CD14-positive monocyte (primary cell): ENCODE data around the gene TREM2. TPM values are rescaled to one million over a fixed set of nuclear protein-coding genes. Genes with fewer than 3 reads are reported as not detected.

Experiments used
- DNase-seq, 3 donors: peaks; one replicate each; pipeline ENCODE4 v3.0.0-alpha.2; 2011 to 2022
- H2AFZ ChIP-seq: 2 replicates; pipeline ENCODE4 v1.6.0; 2012; ENCODE audit warnings: mild to moderate bottlenecking, low read depth, low read length, inconsistent platforms; ENCODE audit not compliant: insufficient read depth, poor library complexity, severe bottlenecking
- H3K27ac ChIP-seq, 2 donors: 1 replicate in 1 of 2; 2 replicates in 1 of 2; pipeline ENCODE4 v1.5.1; 2012 to 2013; ENCODE audit warnings: low read length in 2 of 2, control low read depth in 1 of 2, inconsistent platforms in 1 of 2, low read depth in 1 of 2, mild to moderate bottlenecking in 1 of 2
- H3K27me3 ChIP-seq, 2 donors: one replicate each; pipeline versions ENCODE4 v1.6.0 to v1.6.1; 2011 to 2013; ENCODE audit warnings: low read length in 2 of 2; ENCODE audit not compliant: control insufficient read depth in 2 of 2, insufficient read depth in 2 of 2
- H3K36me3 ChIP-seq, 2 donors: replicated peaks in 1 of 2; 1 replicate in 1 of 2; 2 replicates in 1 of 2; pipeline versions ENCODE4 v1.5.1 to v1.6.1; 2012 to 2013; ENCODE audit warnings: low read length in 2 of 2, control low read depth in 1 of 2, inconsistent platforms in 1 of 2, mild to moderate bottlenecking in 1 of 2; ENCODE audit not compliant: insufficient read depth in 2 of 2, control insufficient read depth in 1 of 2
- H3K4me1 ChIP-seq, 2 donors: 1 replicate in 1 of 2; 2 replicates in 1 of 2; pipeline versions ENCODE4 v1.5.1 to v1.6.1; 2012 to 2013; ENCODE audit warnings: low read length in 2 of 2, control low read depth in 1 of 2, inconsistent platforms in 1 of 2, mild to moderate bottlenecking in 1 of 2, moderate library complexity in 1 of 2; ENCODE audit not compliant: insufficient read depth in 2 of 2, control insufficient read depth in 1 of 2
- H3K4me2 ChIP-seq: replicated peaks from 2 replicates; pipeline ENCODE3; 2012; ENCODE audit warnings: low read length, moderate library complexity, mild to moderate bottlenecking; ENCODE audit not compliant: poor library complexity, severe bottlenecking; ENCODE audit errors: extremely low read depth
- H3K4me3 ChIP-seq, 3 experiments: fragments of 200-600 bp in 1 of 3; sonication (generic) in 1 of 3; replicated peaks in 1 of 3; 1 replicate in 2 of 3; 2 replicates in 1 of 3; pipeline ENCODE4 v1.5.1; 2011 to 2013; ENCODE audit warnings: low read length in 3 of 3, mild to moderate bottlenecking in 3 of 3, control low read depth in 2 of 3, low read depth in 2 of 3, inconsistent platforms in 1 of 3, moderate library complexity in 1 of 3
- H3K79me2 ChIP-seq: 2 replicates; pipeline ENCODE4 v1.6.0; 2012; ENCODE audit warnings: mild to moderate bottlenecking, control low read depth, inconsistent platforms, low read length, moderate library complexity; ENCODE audit not compliant: insufficient read depth
- H3K9ac ChIP-seq: 2 replicates; pipeline ENCODE4 v1.6.0; 2017; ENCODE audit warnings: low read length, mild to moderate bottlenecking; ENCODE audit not compliant: insufficient read depth, poor library complexity, severe bottlenecking
- H3K9me3 ChIP-seq, 2 donors: replicated peaks in 1 of 2; 1 replicate in 1 of 2; 2 replicates in 1 of 2; pipeline versions ENCODE4 v1.5.1 to v1.6.1; 2012 to 2013; ENCODE audit warnings: low read length in 2 of 2, control low read depth in 1 of 2; ENCODE audit not compliant: control insufficient read depth in 1 of 2, insufficient read depth in 1 of 2
- H4K20me1 ChIP-seq: 2 replicates; pipeline ENCODE4 v1.6.0; 2012; ENCODE audit warnings: mild to moderate bottlenecking, low read length, control low read depth, moderate library complexity; ENCODE audit not compliant: insufficient read depth
- H3K27ac Mint-ChIP-seq, 7 donors: one replicate each; pipeline ENCODE4 v1.8.0; 2020; ENCODE audit warnings: mild to moderate bottlenecking in 7 of 7, mixed read lengths in 7 of 7, moderate library complexity in 6 of 7, inconsistent platforms in 2 of 7
- H3K27me3 Mint-ChIP-seq, 3 donors: one replicate each; pipeline ENCODE4 v1.8.0; 2021 to 2022; ENCODE audit warnings: low read depth in 3 of 3, mild to moderate bottlenecking in 3 of 3, mixed read lengths in 3 of 3, moderate library complexity in 3 of 3, inconsistent platforms in 1 of 3
- H3K36me3 Mint-ChIP-seq, 2 donors: one replicate each; pipeline ENCODE4 v1.8.0; 2020; ENCODE audit warnings: mixed read lengths in 2 of 2, inconsistent platforms in 1 of 2, mild to moderate bottlenecking in 1 of 2
- H3K4me1 Mint-ChIP-seq: one replicate; pipeline ENCODE4 v1.8.0; 2020; ENCODE audit warnings: mild to moderate bottlenecking, mixed read lengths
- H3K4me3 Mint-ChIP-seq, 2 donors: one replicate each; pipeline ENCODE4 v1.8.0; 2020; ENCODE audit warnings: mild to moderate bottlenecking in 2 of 2, mixed read lengths in 2 of 2, moderate library complexity in 1 of 2
- H3K9me3 Mint-ChIP-seq, 7 donors: one replicate each; pipeline ENCODE4 v1.8.0; 2020 to 2022; ENCODE audit warnings: mixed read lengths in 7 of 7, mild to moderate bottlenecking in 6 of 7, moderate library complexity in 6 of 7, inconsistent platforms in 2 of 7
- WGBS: methylation state at CpG from one replicate; pipeline ENCODE4 v1.1.5; 2013; ENCODE audit warnings: missing lambda C conversion rate; ENCODE audit not compliant: insufficient coverage; 5-methylcytosine and 5-hydroxymethylcytosine counted together
- intact Hi-C, 2 donors: fragments of 100-400 bp; cut with micrococcal nuclease; formaldehyde crosslinking; loops; one replicate each; pipeline versions ENCODE4 v1.15.0 to v1.15.1; 2023
- polyA plus RNA-seq, 3 donors: library from polyadenylated mRNA; depleted of rRNA in 1 of 3; unstranded in 2 of 3; stranded (reverse) in 1 of 3; fragments of 300-500 nt in 2 of 3; fragments of >200 nt in 1 of 3; fragmentation: Illumina TruSeq in 2 of 3; gene quantifications; 1 replicate in 2 of 3; 2 replicates in 1 of 3; pipeline ENCODE4 v1.2.3, GENCODE V29; 2012 to 2021
- TF ChIP-seq, protein P1 (sequence below): fragments of 200-600 bp; IDR thresholded peaks from one replicate; pipeline ENCODE4 v1.8.0; 2022; ENCODE audit warnings: antibody characterized with exemption, mild to moderate bottlenecking

The TREM2 gene
- polyA plus RNA-seq, 3 donors: 0.54 to 0.78 (median 0.56) TPM

DNA sequence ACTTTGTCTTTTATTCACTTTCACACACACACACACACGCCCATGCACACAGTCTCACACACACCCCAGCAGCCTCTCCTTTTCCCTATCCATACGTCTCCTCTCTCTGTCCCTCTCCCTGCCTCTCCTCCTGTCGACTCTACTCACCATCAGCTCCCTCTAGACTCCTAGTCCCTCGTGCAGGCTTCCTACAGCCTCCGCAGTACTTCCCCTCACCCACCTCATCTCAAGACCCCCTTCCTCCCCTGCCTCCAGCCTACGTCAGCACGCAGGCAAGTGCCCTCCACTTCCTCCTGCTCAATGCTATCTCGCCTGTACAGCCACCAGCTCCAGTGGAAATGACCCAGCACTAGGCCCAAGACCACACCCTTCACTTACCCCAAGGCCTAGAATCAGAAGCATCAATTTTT lies 38.9 kb upstream of the TREM2 start:
- peak overlapping the region; percentile 96 to 99 (median 97) for H3K27ac Mint-ChIP-seq
- H3K36me3 ChIP-seq: no peaks in the 10 kb centered on the region

DNA sequence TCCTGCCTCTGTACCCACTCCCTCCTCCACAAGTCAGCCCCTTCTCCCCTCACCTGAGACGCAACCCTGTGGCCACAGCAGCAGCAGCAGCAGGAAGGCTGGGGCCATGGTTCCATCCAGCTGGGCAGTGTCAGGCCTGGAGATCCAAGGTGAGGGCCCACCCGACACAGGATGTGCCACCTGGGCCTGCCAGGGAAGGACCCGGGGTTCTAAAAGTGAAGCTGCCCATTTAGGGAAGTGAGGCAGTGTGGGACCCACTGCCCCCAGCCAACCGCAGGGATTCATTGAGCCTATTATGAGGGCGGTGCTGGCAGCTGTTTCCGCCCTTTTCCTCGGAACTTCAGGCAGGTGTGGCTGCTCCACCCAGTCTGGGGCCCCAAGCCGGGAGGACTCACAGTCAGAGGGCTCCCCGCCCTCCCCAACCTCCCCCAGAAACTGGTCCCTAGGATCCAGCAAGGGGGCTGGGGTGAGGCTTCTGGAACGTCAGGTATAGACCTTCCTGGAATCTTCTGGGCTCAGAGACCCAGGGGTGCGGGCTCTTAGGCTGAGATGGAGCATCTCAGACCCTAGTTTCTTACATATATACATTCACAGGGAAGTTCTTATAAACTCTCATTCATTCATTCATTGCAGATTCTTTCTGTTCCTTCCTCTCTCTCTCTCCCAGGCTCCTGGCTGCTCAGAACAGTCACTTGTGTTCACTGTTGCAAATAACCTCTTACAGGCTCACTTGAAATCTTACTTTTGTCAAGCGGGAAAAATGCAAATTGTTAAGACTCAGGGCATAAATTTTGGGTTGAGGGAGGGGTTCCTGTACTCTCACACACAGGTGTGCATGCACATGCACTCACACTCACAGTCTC lies 38.2 kb upstream of the TREM2 start, which contains the start of gene TREML2:
TREML2 (minus strand) TSS at position 249 of the 863 bp plus-strand sequence; CDS start at position 108, 141 bp downstream.
- peaks cover 59% of the 10 kb centered on the region for H3K4me1 Mint-ChIP-seq
- peak within 1 kb of the TSS; percentile 73 for H3K9ac ChIP-seq
- WGBS: 2% methylated on average over 4 of the region's 12 CpGs
- H4K20me1 ChIP-seq: no peaks in the 10 kb centered on the region
- no peaks in the 10 kb centered on the region for H3K9me3 Mint-ChIP-seq
- peak within 1 kb of the TSS; percentile 96 to 99 (median 97) for H3K27ac Mint-ChIP-seq
- H3K27me3 ChIP-seq: no peaks in the 10 kb centered on the region
- H3K36me3 ChIP-seq: no peaks in the 10 kb centered on the region
- intact Hi-C loops: no loop called here
- H2AFZ ChIP-seq: peak within 1 kb of the TSS; percentile 44
- H3K9me3 ChIP-seq: no peaks in the 10 kb centered on the region
- peak within 1 kb of the TSS in 2 of 3 experiments; percentile 6 to 49 for H3K4me3 ChIP-seq
- peak within 1 kb of the TSS; percentile 56 for H3K4me2 ChIP-seq
- H3K36me3 Mint-ChIP-seq: peaks cover 10 to 11% of the 10 kb centered on the region in 2 donors
- peak within 1 kb of the TSS; percentile 45 to 73 for H3K4me3 Mint-ChIP-seq
- peaks cover 48 to 52% of the 10 kb centered on the region in 2 donors for H3K4me1 ChIP-seq
- peaks cover 0 to 5% (median 2%) of the 10 kb centered on the region in 3 donors for H3K27me3 Mint-ChIP-seq
- DNase-seq: peak; percentile 47 to 53 (median 53)
- H3K27ac ChIP-seq: peak within 1 kb of the TSS; percentile 96 to 99
- no peaks in the 10 kb centered on the region for H3K79me2 ChIP-seq
- TF ChIP-seq, protein P1, sequence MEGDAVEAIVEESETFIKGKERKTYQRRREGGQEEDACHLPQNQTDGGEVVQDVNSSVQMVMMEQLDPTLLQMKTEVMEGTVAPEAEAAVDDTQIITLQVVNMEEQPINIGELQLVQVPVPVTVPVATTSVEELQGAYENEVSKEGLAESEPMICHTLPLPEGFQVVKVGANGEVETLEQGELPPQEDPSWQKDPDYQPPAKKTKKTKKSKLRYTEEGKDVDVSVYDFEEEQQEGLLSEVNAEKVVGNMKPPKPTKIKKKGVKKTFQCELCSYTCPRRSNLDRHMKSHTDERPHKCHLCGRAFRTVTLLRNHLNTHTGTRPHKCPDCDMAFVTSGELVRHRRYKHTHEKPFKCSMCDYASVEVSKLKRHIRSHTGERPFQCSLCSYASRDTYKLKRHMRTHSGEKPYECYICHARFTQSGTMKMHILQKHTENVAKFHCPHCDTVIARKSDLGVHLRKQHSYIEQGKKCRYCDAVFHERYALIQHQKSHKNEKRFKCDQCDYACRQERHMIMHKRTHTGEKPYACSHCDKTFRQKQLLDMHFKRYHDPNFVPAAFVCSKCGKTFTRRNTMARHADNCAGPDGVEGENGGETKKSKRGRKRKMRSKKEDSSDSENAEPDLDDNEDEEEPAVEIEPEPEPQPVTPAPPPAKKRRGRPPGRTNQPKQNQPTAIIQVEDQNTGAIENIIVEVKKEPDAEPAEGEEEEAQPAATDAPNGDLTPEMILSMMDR: no peak

More for the DNA sequence above, 38.9 kb upstream of the TREM2 start:
- H3K27me3 ChIP-seq: no peaks in the 10 kb centered on the region
- Mint-ChIP-seq H3K9me3 (peaks cover 0 to 2% (median 0%) of the 10 kb centered on the region in 7 donors), H3K27me3 (peaks cover 0 to 3% (median 2%) of the 10 kb centered on the region in 3 donors), H3K4me3 (peak overlapping the region; percentile 1 to 58), H3K36me3 (peaks cover 9 to 10% of the 10 kb centered on the region in 2 donors), H3K4me1 (peaks cover 59% of the 10 kb centered on the region)
- peak in 2 of 3 donors; percentile 20 to 48 for DNase-seq
- H3K9me3 ChIP-seq: no peaks in the 10 kb centered on the region
- no peaks in the 10 kb centered on the region for H3K79me2 ChIP-seq
- 14% methylated on average over 8 of the region's 8 CpGs for WGBS
- no peaks in the 10 kb centered on the region for H4K20me1 ChIP-seq
- peak overlapping the region; percentile 44 for H2AFZ ChIP-seq
- H3K4me2 ChIP-seq: peak overlapping the region; percentile 56
- H3K27ac ChIP-seq: peak overlapping the region; percentile 96 to 99
- intact Hi-C loops: no loop called here
- no peak overlapping the region for H3K9ac ChIP-seq
- H3K4me3 ChIP-seq: peak overlapping the region in 1 of 3 experiments; percentile 49
- TF ChIP-seq, protein P1: no peak
- peaks cover 48 to 52% of the 10 kb centered on the region in 2 donors for H3K4me1 ChIP-seq
